Gastroesophageal sphincter (tissue), 3 donors: ENCODE measurements around the gene DOK5.

ENCODE experiments used
- EP300 ChIP-seq: sonication (generic); formaldehyde crosslinking; IDR thresholded peaks from one replicate; pipeline ENCODE4 v1.6.1; 2017; ENCODE audit warnings: antibody characterized with exemption, mild to moderate bottlenecking
- TF ChIP-seq, protein P1 (sequence below), 4 experiments: fragments of 200-600 bp in 2 of 4; fragments of 450-650 bp in 2 of 4; sonication (generic) in 1 of 4; IDR thresholded peaks; one replicate each; pipeline ENCODE4 v1.5.1; 2017 to 2019; ENCODE audit warnings: antibody characterized with exemption in 4 of 4, mild to moderate bottlenecking in 2 of 4, moderate library complexity in 2 of 4

DNA sequence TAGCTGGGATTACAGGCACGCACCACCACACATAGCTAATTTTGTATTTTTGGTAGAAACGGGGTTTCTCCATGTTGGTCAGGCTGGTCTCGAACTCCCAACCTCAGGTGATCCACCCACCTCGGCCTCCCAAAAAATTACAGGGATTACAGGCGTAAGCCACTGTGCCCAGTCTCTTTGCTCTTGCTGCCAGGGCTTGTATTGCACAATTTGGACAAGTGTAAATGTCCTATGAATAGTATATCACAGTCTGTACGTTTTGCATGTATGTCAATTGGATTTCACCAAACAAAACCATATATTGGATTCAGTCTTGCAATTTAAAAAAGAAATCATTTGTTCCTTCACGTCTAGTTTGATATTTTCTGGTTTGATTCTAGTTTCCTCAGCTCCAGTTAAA is 2.1 kb upstream of the DOK5 start:
- no peak for TF ChIP-seq EP300
- TF ChIP-seq, protein P1, sequence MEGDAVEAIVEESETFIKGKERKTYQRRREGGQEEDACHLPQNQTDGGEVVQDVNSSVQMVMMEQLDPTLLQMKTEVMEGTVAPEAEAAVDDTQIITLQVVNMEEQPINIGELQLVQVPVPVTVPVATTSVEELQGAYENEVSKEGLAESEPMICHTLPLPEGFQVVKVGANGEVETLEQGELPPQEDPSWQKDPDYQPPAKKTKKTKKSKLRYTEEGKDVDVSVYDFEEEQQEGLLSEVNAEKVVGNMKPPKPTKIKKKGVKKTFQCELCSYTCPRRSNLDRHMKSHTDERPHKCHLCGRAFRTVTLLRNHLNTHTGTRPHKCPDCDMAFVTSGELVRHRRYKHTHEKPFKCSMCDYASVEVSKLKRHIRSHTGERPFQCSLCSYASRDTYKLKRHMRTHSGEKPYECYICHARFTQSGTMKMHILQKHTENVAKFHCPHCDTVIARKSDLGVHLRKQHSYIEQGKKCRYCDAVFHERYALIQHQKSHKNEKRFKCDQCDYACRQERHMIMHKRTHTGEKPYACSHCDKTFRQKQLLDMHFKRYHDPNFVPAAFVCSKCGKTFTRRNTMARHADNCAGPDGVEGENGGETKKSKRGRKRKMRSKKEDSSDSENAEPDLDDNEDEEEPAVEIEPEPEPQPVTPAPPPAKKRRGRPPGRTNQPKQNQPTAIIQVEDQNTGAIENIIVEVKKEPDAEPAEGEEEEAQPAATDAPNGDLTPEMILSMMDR (IDR thresholded peaks at IDR 0.05): no peak
